GM12875 (cell line): ENCODE measurements around the gene NUDCD3.
A peak's percentile ranks its signal among the peaks of the same experiment; 100 is the strongest.

Experiments used
- H3K4me3 ChIP-seq: one replicate; pipeline ENCODE4 v1.5.1; 2011; ENCODE audit warnings: low read depth, low read length, control low read depth
- TF ChIP-seq, protein P1 (sequence below): IDR thresholded peaks from 2 replicates; pipeline ENCODE4 v1.5.1; 2011; ENCODE audit warnings: low read depth, mild to moderate bottlenecking, control low read depth, inconsistent platforms, low read length, moderate library complexity, borderline replicate concordance; ENCODE audit not compliant: insufficient read depth

Gene NUDCD3

DNA sequence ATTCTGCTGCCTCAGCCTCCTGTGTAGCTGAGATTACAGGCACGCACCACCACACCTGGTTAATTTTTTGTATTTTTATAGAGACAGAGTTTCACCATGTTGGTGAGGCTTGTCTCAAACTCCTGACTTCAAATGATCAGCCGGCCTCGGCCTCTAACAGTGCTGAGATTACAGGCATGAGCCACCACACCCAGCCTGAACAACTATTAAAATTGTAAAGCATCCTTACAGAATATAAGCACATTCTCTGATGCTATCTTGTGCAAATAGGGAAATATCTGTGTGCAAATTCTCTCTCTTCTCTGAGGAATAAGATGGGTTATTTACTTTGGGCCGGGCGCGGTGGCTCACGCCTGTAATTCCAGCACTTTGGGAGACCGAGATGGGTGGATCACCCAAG, 12.5 kb downstream of the NUDCD3 start:
- no peak overlapping the region for H3K4me3 ChIP-seq
- TF ChIP-seq, protein P1, sequence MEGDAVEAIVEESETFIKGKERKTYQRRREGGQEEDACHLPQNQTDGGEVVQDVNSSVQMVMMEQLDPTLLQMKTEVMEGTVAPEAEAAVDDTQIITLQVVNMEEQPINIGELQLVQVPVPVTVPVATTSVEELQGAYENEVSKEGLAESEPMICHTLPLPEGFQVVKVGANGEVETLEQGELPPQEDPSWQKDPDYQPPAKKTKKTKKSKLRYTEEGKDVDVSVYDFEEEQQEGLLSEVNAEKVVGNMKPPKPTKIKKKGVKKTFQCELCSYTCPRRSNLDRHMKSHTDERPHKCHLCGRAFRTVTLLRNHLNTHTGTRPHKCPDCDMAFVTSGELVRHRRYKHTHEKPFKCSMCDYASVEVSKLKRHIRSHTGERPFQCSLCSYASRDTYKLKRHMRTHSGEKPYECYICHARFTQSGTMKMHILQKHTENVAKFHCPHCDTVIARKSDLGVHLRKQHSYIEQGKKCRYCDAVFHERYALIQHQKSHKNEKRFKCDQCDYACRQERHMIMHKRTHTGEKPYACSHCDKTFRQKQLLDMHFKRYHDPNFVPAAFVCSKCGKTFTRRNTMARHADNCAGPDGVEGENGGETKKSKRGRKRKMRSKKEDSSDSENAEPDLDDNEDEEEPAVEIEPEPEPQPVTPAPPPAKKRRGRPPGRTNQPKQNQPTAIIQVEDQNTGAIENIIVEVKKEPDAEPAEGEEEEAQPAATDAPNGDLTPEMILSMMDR, result no peak

DNA sequence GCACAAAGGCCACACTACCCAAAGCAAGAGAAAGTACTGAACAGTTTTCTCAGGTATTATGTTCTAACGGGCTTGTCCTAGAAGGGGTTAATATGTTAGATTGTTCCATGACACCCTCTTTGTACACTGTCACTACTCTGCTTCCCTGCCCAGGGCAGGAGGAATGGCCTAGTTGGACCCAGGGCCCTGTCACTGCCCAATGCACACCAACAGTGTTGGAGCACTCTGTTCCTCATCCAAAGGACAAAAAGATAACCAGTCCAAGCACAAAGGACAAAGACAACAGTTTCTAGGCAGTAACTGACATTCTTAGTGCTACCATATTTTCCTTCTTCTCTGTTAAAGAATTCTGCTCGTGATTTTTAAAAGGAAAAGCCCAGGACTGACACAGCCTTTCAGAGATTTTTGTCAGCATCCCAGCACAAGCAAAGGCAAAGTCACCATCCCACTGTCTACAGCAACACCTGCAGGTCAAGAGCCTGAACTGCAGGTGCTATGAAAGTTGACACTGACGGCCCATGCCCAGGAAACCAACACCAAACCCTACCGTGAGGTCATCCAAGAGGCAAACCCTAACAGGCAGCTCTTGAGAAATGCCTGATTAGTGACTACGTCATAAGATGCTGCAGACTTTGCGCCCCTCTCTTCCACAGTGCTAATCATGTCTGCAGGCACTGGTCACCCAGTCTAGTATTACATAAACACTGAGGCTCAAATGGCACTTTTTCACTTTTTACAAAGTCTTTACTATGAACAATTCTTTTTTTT, 13.2 kb downstream of the NUDCD3 start:
- no peak overlapping the region for H3K4me3 ChIP-seq
- TF ChIP-seq, protein P1, result peak; percentile 95

DNA sequence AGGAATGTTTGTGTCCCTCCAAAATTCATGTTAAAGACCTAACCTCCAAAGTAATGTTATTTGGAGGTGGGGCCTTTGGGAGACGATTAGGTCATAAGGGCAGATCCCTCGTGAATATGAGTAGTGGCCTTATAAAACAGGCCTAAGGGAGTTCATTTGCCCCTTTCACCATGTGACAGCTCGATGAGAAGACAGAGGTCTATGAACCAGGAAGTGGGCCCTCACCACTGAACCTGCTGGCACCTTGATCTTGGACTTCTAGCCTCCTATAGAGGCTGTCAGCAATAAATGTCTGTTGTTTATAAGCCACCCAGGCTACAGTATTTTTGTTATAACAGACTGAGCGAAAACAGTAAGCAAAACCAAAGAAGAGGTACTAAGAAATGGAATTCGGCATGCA, 14.1 kb downstream of the NUDCD3 start:
- TF ChIP-seq, protein P1, result no peak
- H3K4me3 ChIP-seq, result no peak overlapping the region

DNA sequence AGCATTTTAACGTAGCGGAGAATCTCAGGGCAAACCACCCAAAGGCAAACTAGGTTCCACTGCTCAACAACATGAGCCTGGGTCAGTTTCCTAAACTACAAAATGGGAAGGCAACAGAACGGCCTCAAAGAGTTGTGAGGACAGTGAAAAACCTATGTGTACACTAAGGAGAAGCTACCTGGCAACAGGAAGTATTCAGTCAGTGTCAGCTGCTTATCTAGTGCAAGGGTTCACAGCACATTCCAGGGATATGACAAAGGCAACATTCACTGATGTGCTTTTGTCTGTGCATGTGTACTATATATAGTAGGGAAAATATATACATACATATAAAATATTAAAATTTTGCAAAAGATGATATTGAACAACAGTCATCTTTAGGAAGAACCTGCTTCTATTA, 17.2 kb downstream of the NUDCD3 start:
- no peak overlapping the region for H3K4me3 ChIP-seq

DNA sequence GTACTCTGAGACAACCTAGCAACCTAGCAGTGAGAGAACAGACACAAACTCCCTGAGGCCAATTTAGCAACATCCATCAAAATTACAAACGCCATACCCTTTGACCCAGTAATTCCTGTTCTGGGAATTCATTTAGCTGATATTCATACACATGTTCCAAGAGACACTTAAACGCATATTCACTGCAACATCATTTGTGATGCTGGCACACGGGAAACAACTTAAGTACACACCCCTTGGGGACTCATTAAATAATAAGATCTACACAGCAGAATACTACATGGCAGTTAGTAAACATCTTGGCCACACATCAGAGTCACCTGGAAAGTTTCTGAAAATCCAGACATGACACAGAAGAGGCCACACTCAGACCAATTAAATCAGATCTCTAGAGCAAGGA, 17.6 kb downstream of the NUDCD3 start:
- TF ChIP-seq, protein P1, result no peak
- no peak overlapping the region for H3K4me3 ChIP-seq

More for the DNA sequence above, 17.2 kb downstream of the NUDCD3 start:
- TF ChIP-seq, protein P1, result no peak

DNA sequence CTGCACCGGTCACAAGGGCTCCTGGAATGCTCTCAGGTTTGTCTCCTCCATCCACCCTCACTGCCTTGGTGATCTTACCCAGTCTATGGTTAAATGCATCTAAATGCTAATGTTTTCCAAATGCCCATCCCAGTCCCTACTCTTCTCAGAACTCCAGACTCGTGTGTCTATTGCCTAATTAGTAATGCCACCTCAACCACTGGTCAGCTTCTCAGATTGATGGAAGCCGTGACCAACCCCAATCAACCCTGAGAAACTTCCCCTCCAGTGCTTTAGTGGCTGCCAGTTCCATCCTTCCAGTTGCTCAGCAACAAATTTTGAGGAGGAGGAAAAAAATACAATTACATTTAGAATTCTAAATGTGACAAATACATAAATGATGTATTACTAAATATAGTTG, 18.6 kb downstream of the NUDCD3 start:
- TF ChIP-seq, protein P1, result no peak
- H3K4me3 ChIP-seq, result no peak overlapping the region

DNA sequence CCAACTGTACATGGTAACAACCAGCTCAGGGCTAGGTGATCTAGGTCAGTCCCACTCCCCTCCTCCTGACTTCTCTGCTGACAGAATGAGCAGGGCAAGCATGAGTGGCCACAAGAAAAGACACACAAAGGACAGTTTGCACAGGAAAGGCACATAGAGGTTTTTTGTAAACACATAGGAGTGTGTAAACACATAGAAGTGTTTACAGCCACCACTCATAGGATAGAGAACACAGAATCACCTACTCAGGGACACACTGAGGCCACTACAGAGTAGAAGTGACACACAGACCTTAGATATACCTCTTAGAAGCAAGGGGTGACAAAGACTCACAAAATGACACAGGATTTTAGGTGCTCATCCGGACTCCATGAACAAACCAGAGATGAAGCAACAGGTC, 19.0 kb downstream of the NUDCD3 start:
- TF ChIP-seq, protein P1, result no peak
- no peak overlapping the region for H3K4me3 ChIP-seq
